HepG2 (cell line): Measurements from ENCODE around the gene CHMP1A. TPM values are rescaled to one million over a fixed set of nuclear protein-coding genes. Genes with fewer than 3 reads are reported as not detected.

ENCODE experiments used
- CEBPB ChIP-seq: IDR thresholded peaks from 2 replicates; pipeline ENCODE4 v1.6.1; 2011; ENCODE audit warnings: low read depth, low read length, improper control_type of control experiment, borderline replicate concordance
- ERF ChIP-seq: IDR thresholded peaks from 2 replicates; pipeline ENCODE4 v1.6.1; 2018; ENCODE audit warnings: missing biosample characterization, missing genetic modification reagents
- GRHL1 ChIP-seq: sonication (generic); formaldehyde crosslinking; conservative IDR thresholded peaks from 2 replicates; pipeline ENCODE4 v1.8.0; 2022; ENCODE audit warnings: missing genetic modification reagents
- HIC2 ChIP-seq: sonication (generic); formaldehyde crosslinking; IDR thresholded peaks from 2 replicates; pipeline ENCODE4 v1.9.0; 2022; ENCODE audit warnings: low read depth, missing genetic modification reagents
- MIER2 ChIP-seq: IDR thresholded peaks from 2 replicates; pipeline ENCODE4 v1.6.1; 2016; ENCODE audit warnings: missing biosample characterization, missing genetic modification reagents
- REL ChIP-seq: sonication (generic); formaldehyde crosslinking; conservative IDR thresholded peaks from 2 replicates; pipeline ENCODE4 v1.8.0; 2022; ENCODE audit warnings: mild to moderate bottlenecking, missing genetic modification reagents, moderate library complexity
- SRSF1 ChIP-seq: fragments of 200-400 bp; formaldehyde crosslinking; optimal IDR thresholded peaks from 2 replicates; pipeline ENCODE3; 2017; ENCODE audit warnings: mild to moderate bottlenecking, low read depth, low read length, moderate library complexity
- TGIF2 ChIP-seq: IDR thresholded peaks from 2 replicates; pipeline ENCODE4 v1.6.1; 2016; ENCODE audit warnings: control low read depth, missing compliant biosample characterization
- ZNF275 ChIP-seq: sonication (generic); formaldehyde crosslinking; IDR thresholded peaks from 2 replicates; pipeline ENCODE4 v1.8.0; 2022; ENCODE audit warnings: missing genetic modification reagents, mild to moderate bottlenecking, inconsistent platforms, borderline replicate concordance
- ZNF441 ChIP-seq: sonication (generic); formaldehyde crosslinking; IDR thresholded peaks from 2 replicates; pipeline ENCODE4 v1.7.0; 2021; ENCODE audit warnings: missing genetic modification reagents, borderline replicate concordance
- ZNF607 ChIP-seq: sonication (generic); formaldehyde crosslinking; IDR thresholded peaks from 2 replicates; pipeline ENCODE4 v1.5.1; 2020; ENCODE audit warnings: missing genetic modification reagents, mild to moderate bottlenecking, borderline replicate concordance
- ZNF614 ChIP-seq: IDR thresholded peaks from 2 replicates; pipeline ENCODE4 v1.6.1; 2018; ENCODE audit warnings: missing biosample characterization, missing genetic modification reagents, inconsistent platforms, borderline replicate concordance
- ZNF761 ChIP-seq: sonication (generic); formaldehyde crosslinking; conservative IDR thresholded peaks from 2 replicates; pipeline ENCODE4 v1.4.0; 2020; ENCODE audit warnings: mild to moderate bottlenecking, missing genetic modification reagents
- ZSCAN29 ChIP-seq: sonication (generic); formaldehyde crosslinking; conservative IDR thresholded peaks from 2 replicates; pipeline ENCODE4 v1.4.0; 2020; ENCODE audit warnings: mild to moderate bottlenecking, missing genetic modification reagents
- polyA plus RNA-seq, 8 experiments: library from polyadenylated mRNA; depleted of rRNA in 3 of 8; stranded (reverse) in 7 of 8; unstranded in 1 of 8; fragments of >200 nt; fragmentation: Illumina TruSeq in 4 of 8; extraction: Trizol in 4 of 8; gene quantifications; 2 replicates each; pipeline versions ENCODE4 v1.2.1 to v1.2.3, GENCODE V29; 2011 to 2016; ENCODE audit warnings: low read depth in 4 of 8, missing spikeins in 1 of 8, mixed read lengths in 1 of 8; ENCODE audit not compliant: insufficient read depth in 1 of 8
- total RNA-seq, 5 experiments: library from RNA; depleted of rRNA; stranded (reverse); fragments of >200 nt; fragmentation: Illumina TruSeq; extraction: Trizol; gene quantifications; 2 replicates each; pipeline ENCODE4 v1.2.3, GENCODE V29; 2016; ENCODE audit warnings: low read depth in 1 of 5
- TF ChIP-seq, protein P1 (sequence below): sonication (generic); formaldehyde crosslinking; IDR thresholded peaks from 2 replicates; pipeline ENCODE4 v1.5.0; 2020; ENCODE audit warnings: missing genetic modification reagents
- TF ChIP-seq, protein P2 (sequence below): sonication (generic); formaldehyde crosslinking; conservative IDR thresholded peaks from 2 replicates; pipeline ENCODE4 v1.8.0; 2022; ENCODE audit warnings: mild to moderate bottlenecking, moderate library complexity, missing genetic modification reagents
- TF ChIP-seq, protein P3 (sequence below), 2 experiments: sonication (generic) in 1 of 2; formaldehyde crosslinking in 1 of 2; IDR thresholded peaks; 2 replicates each; pipeline versions ENCODE4 v1.5.1 to v1.6.1; 2011 to 2020; ENCODE audit warnings: borderline replicate concordance in 1 of 2, low read depth in 1 of 2, low read length in 1 of 2, mild to moderate bottlenecking in 1 of 2, missing genetic modification reagents in 1 of 2, moderate library complexity in 1 of 2

CHMP1A gene
- total and polyA plus RNA-seq, 2 of the 13 experiments (the other 11 are each of a cell fraction or from before 2014, with no cell fraction given), result 69.4 to 73.3 TPM

GRCh38 chr16:89700100-89700648 lies 42.7 kb upstream of the CHMP1A start (continued):
- TF ChIP-seq, protein P1, sequence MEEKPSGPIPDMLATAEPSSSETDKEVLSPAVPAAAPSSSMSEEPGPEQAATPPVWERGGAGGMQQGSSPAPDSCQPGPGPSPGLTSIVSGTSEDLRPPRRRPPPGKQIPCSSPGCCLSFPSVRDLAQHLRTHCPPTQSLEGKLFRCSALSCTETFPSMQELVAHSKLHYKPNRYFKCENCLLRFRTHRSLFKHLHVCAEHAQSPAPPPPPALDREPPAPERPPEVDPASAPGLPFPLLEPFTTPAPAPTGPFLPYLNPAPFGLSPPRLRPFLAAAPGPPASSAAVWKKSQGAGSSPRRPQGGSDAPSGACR (CRISPR knock-in tag), result peak; percentile 23; the same call in 1 of the 2 replicates
- TF ChIP-seq ERF (CRISPR knock-in tag), result peak; percentile 85; the same call in 1 of the 2 replicates
- TF ChIP-seq TGIF2 (CRISPR knock-in tag), result peak; percentile 77; the same call in 1 of the 2 replicates
- TF ChIP-seq ZNF275 (CRISPR knock-in tag), result peak; percentile 23; the same call in 1 of the 2 replicates
- no peak; the same call in 1 of the 2 replicates for TF ChIP-seq ZNF607 (CRISPR knock-in tag)
- 0 out of 2 replicates have a peak, but pooled peaks have one; percentile 5 for TF ChIP-seq REL (CRISPR knock-in tag)
- TF ChIP-seq, protein P2, sequence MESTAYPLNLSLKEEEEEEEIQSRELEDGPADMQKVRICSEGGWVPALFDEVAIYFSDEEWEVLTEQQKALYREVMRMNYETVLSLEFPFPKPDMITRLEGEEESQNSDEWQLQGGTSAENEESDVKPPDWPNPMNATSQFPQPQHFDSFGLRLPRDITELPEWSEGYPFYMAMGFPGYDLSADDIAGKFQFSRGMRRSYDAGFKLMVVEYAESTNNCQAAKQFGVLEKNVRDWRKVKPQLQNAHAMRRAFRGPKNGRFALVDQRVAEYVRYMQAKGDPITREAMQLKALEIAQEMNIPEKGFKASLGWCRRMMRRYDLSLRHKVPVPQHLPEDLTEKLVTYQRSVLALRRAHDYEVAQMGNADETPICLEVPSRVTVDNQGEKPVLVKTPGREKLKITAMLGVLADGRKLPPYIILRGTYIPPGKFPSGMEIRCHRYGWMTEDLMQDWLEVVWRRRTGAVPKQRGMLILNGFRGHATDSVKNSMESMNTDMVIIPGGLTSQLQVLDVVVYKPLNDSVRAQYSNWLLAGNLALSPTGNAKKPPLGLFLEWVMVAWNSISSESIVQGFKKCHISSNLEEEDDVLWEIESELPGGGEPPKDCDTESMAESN (CRISPR knock-in tag), result no peak; the same call in none of the 2 replicates
- peak; percentile 96 for TF ChIP-seq ZSCAN29 (CRISPR knock-in tag)
- no peak for TF ChIP-seq GRHL1
- TF ChIP-seq CEBPB, result peak; percentile 6; the same call in 1 of the 2 replicates
- peak; percentile 63; the same call in 1 of the 2 replicates for TF ChIP-seq ZNF614
- TF ChIP-seq, protein P3, sequence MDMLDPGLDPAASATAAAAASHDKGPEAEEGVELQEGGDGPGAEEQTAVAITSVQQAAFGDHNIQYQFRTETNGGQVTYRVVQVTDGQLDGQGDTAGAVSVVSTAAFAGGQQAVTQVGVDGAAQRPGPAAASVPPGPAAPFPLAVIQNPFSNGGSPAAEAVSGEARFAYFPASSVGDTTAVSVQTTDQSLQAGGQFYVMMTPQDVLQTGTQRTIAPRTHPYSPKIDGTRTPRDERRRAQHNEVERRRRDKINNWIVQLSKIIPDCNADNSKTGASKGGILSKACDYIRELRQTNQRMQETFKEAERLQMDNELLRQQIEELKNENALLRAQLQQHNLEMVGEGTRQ (IDR thresholded peaks at IDR 0.05; ENCODE audit: low read depth, low read length), result peak; percentile 97
- TF ChIP-seq, protein P3 (CRISPR knock-in tag; IDR thresholded peaks at IDR 0.05; ENCODE audit: borderline replicate concordance), result peak; percentile 99; the same call in 1 of the 2 replicates
- peak; percentile 83 for TF ChIP-seq ZNF441 (CRISPR knock-in tag)
- no peak for TF ChIP-seq HIC2 (CRISPR knock-in tag)
- peak; percentile 45; the same call in 1 of the 2 replicates for TF ChIP-seq MIER2
- TF ChIP-seq ZNF761, result peak; percentile 77
- no peak for TF ChIP-seq SRSF1
